ENCODE results near the gene GTSE1.

Gene GTSE1

DNA sequence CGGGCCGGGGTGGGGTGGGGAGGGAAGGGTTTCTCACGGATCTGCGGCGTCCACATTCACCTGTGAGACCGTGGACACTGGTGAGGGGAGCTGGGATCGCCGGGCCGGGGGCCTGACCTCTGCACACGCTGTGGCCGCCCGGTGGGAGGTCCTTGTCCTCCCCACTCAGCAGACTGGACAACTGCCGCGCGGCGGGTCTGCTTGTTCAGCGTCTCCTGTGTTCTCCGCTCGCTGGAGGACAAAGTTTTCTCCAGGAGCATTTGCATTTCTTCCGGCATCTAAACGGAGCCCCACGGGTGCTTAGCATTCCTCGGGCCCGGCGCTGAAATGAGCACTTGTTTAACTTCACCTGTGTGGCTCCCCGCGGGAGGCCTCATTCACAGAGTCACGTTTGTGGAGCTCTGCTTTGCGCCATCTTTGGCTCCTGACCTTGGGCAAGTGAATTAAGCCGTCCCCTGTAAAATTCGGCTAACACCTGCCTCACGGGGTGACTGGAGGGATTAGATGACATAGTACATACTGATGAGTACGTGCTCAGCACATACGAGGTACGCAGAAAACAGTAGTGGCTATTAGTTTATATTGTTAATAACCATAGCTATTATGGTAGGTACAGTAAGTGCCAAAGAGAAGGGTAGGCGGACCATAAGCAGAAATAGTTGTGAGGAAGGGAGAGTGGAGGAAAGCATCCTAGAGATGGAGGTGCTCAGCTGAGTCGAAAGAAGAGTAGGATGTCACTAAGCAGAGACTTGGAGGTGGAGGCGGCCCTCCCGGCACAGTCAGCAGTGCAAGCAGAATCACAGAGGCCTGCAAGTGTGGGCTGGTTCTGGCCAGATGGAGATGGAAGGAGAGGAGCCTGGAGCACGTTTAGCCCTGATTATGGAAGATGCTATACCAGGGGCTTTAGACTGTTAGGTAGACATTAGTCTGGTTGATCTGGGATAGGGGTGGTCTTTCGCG is 39.7 kb downstream of the GTSE1 start:
- Histone ChIP-seq H4K91ac (ENCODE audit: low read length) (no peak overlapping the region), H3K9ac (ENCODE audit: low read length) (peak overlapping the region; percentile 94), H3K4ac (ENCODE audit: low read depth in 1 of 2, low read length in 2 of 2) (peak overlapping the region in 1 of 2 experiments; percentile 64), H3K9me3 (ENCODE audit: control insufficient read depth, low read length) (no peaks in the 10 kb centered on the region), H2BK120ac (ENCODE audit: low read depth, low read length) (no peak overlapping the region), H3K4me2 (ENCODE audit: low read length, poor library complexity, severe bottlenecking) (peak overlapping the region; percentile 76), H3K79me1 (replicated peaks; ENCODE audit: low read length, poor library complexity, severe bottlenecking) (peaks cover 29% of the 10 kb centered on the region), H4K8ac (ENCODE audit: low read length) (no peak overlapping the region), H3K36me3 (ENCODE audit: control insufficient read depth in 1 of 2, insufficient read depth in 2 of 2, low read depth in 1 of 2, low read length in 2 of 2) (peaks cover 33 to 37% of the 10 kb centered on the region in 2 experiments), H2AK5ac (ENCODE audit: low read length, severe bottlenecking) (no peak overlapping the region), H3K18ac (ENCODE audit: low read depth in 1 of 2, low read length in 2 of 2) (no peak overlapping the region), H3K4me1 (ENCODE audit: control insufficient read depth, insufficient read depth, low read depth, low read length) (peaks cover 4% of the 10 kb centered on the region), H2AFZ (ENCODE audit: low read depth, low read length) (peak overlapping the region; percentile 91), H2BK15ac (ENCODE audit: low read depth, poor library complexity, severe bottlenecking) (no peak overlapping the region), H3K14ac (ENCODE audit: low read length in 2 of 2) (no peak overlapping the region), H2BK5ac (ENCODE audit: low read depth, low read length, poor library complexity, severe bottlenecking) (no peak overlapping the region), H3K27me3 (ENCODE audit: control insufficient read depth in 1 of 2, insufficient read depth in 1 of 2, low read length in 2 of 2) (no peaks in the 10 kb centered on the region), H2BK12ac (ENCODE audit: low read length in 2 of 2) (no peak overlapping the region), H3K4me3 (ENCODE audit: insufficient read depth in 1 of 2, low read depth in 1 of 2, low read length in 2 of 2) (peak overlapping the region; percentile 92 to 96), H3K23ac (ENCODE audit: low read length in 2 of 2) (no peak overlapping the region), H3K27ac (ENCODE audit: low read length, poor library complexity, severe bottlenecking) (no peak overlapping the region)
- DNase-seq, result peak; percentile 45
- 15% methylated on average over 38 of the region's 42 CpGs for WGBS

DNA sequence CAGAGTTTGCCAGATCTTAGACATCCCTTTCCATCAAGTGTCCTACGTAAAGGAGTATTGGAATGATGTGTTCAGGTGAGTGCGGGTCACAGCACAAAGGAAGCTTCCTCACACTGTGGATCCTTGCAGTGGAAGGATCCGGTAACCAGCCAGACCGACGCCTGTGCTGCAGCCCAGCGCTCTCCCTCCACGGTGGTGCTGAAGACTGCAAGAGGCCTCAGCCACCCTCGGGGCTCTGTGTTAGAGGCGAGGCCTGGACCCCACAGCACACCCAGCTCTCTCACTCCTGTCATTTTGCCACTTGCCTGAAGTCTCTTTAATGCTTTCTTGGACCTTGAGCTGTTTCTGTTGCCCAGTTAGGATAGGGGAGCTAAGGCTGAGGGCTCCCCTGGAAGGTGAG is 41.2 kb downstream of the GTSE1 start:
- Histone ChIP-seq H3K4me2 (ENCODE audit: low read length, poor library complexity, severe bottlenecking) (no peak overlapping the region), H3K18ac (ENCODE audit: low read depth in 1 of 2, low read length in 2 of 2) (no peak overlapping the region), H3K79me1 (replicated peaks; ENCODE audit: low read length, poor library complexity, severe bottlenecking) (peaks cover 35% of the 10 kb centered on the region), H3K9ac (ENCODE audit: low read length) (peak overlapping the region; percentile 94), H3K4me1 (ENCODE audit: control insufficient read depth, insufficient read depth, low read depth, low read length) (peaks cover 3% of the 10 kb centered on the region), H3K4me3 (ENCODE audit: insufficient read depth in 1 of 2, low read depth in 1 of 2, low read length in 2 of 2) (no peak overlapping the region), H2AK5ac (ENCODE audit: low read length, severe bottlenecking) (no peak overlapping the region), H3K23ac (ENCODE audit: low read length in 2 of 2) (no peak overlapping the region), H4K8ac (ENCODE audit: low read length) (no peak overlapping the region), H3K36me3 (ENCODE audit: control insufficient read depth in 1 of 2, insufficient read depth in 2 of 2, low read depth in 1 of 2, low read length in 2 of 2) (peaks cover 31 to 52% of the 10 kb centered on the region in 2 experiments), H2BK120ac (ENCODE audit: low read depth, low read length) (no peak overlapping the region), H2AFZ (ENCODE audit: low read depth, low read length) (no peak overlapping the region), H2BK12ac (ENCODE audit: low read length in 2 of 2) (no peak overlapping the region), H3K9me3 (ENCODE audit: control insufficient read depth, low read length) (no peaks in the 10 kb centered on the region), H3K4ac (ENCODE audit: low read depth in 1 of 2, low read length in 2 of 2) (no peak overlapping the region), H3K27ac (ENCODE audit: low read length, poor library complexity, severe bottlenecking) (no peak overlapping the region), H2BK5ac (ENCODE audit: low read depth, low read length, poor library complexity, severe bottlenecking) (no peak overlapping the region), H4K91ac (ENCODE audit: low read length) (no peak overlapping the region), H3K14ac (ENCODE audit: low read length in 2 of 2) (no peak overlapping the region), H3K27me3 (ENCODE audit: control insufficient read depth in 1 of 2, insufficient read depth in 1 of 2, low read length in 2 of 2) (no peaks in the 10 kb centered on the region), H2BK15ac (ENCODE audit: low read depth, poor library complexity, severe bottlenecking) (no peak overlapping the region)
- WGBS, result 97% methylated on average over 7 of the region's 9 CpGs
- DNase-seq, result no peak

DNA sequence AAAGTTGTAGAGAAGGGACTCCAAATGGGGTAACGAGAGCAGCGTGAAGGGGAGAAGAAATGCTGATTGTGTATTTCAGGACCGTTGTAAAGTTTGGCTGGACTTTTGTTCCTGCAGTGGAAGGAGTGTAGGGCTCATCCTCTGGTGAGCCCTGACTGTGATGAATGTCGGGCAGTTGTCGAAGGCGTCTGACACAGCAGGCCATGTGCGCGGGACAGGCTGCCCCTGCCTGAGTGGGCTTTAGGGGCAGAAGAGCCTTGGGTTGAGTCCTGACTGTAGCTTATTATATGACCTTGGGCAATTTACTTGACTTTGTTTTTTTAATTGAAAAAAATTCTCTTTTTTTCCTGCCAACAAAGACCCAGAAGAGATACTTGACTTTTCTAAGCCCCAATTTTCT is 42.0 kb downstream of the GTSE1 start:
- Histone ChIP-seq H2BK120ac (ENCODE audit: low read depth, low read length) (no peak overlapping the region), H3K9me3 (ENCODE audit: control insufficient read depth, low read length) (no peaks in the 10 kb centered on the region), H2BK5ac (ENCODE audit: low read depth, low read length, poor library complexity, severe bottlenecking) (no peak overlapping the region), H3K23ac (ENCODE audit: low read length in 2 of 2) (no peak overlapping the region), H4K8ac (ENCODE audit: low read length) (no peak overlapping the region), H2BK12ac (ENCODE audit: low read length in 2 of 2) (no peak overlapping the region), H3K4me1 (ENCODE audit: control insufficient read depth, insufficient read depth, low read depth, low read length) (peaks cover 3% of the 10 kb centered on the region), H2AFZ (ENCODE audit: low read depth, low read length) (no peak overlapping the region), H3K79me1 (replicated peaks; ENCODE audit: low read length, poor library complexity, severe bottlenecking) (peaks cover 37% of the 10 kb centered on the region), H2AK5ac (ENCODE audit: low read length, severe bottlenecking) (no peak overlapping the region), H3K9ac (ENCODE audit: low read length) (no peak overlapping the region), H3K18ac (ENCODE audit: low read depth in 1 of 2, low read length in 2 of 2) (no peak overlapping the region), H4K91ac (ENCODE audit: low read length) (no peak overlapping the region), H3K4ac (ENCODE audit: low read depth in 1 of 2, low read length in 2 of 2) (no peak overlapping the region), H3K27me3 (ENCODE audit: control insufficient read depth in 1 of 2, insufficient read depth in 1 of 2, low read length in 2 of 2) (no peaks in the 10 kb centered on the region), H3K4me3 (ENCODE audit: insufficient read depth in 1 of 2, low read depth in 1 of 2, low read length in 2 of 2) (no peak overlapping the region), H3K36me3 (ENCODE audit: control insufficient read depth in 1 of 2, insufficient read depth in 2 of 2, low read depth in 1 of 2, low read length in 2 of 2) (peaks cover 34 to 59% of the 10 kb centered on the region in 2 experiments), H2BK15ac (ENCODE audit: low read depth, poor library complexity, severe bottlenecking) (no peak overlapping the region), H3K27ac (ENCODE audit: low read length, poor library complexity, severe bottlenecking) (no peak overlapping the region), H3K14ac (ENCODE audit: low read length in 2 of 2) (no peak overlapping the region), H3K4me2 (ENCODE audit: low read length, poor library complexity, severe bottlenecking) (no peak overlapping the region)
- 98% methylated on average over 8 of the region's 8 CpGs for WGBS
- no peak for DNase-seq

DNA sequence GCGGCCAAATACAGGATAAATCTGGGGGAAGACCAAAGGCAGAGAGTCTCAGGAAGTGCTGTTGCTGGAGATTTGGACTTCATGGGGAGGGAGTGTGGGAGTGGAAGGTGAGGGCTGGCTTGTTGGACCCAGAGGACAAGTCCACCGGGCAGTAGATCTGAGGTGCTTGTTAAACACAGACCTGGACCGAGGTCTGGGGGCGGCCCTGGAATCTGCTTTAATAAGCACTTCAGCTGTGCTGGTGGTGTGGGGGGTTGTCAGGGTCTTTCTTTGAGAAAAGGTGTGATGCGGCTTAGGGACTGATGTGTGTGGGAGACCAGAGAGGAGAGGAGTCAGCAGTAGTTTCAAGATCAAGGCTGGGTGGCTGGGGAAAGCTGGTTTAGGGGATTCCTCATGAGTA is 43.3 kb downstream of the GTSE1 start:
- Histone ChIP-seq H3K18ac (ENCODE audit: low read depth in 1 of 2, low read length in 2 of 2) (no peak overlapping the region), H3K14ac (ENCODE audit: low read length in 2 of 2) (no peak overlapping the region), H3K4me1 (ENCODE audit: control insufficient read depth, insufficient read depth, low read depth, low read length) (peaks cover 3% of the 10 kb centered on the region), H4K91ac (ENCODE audit: low read length) (no peak overlapping the region), H3K27me3 (ENCODE audit: control insufficient read depth in 1 of 2, insufficient read depth in 1 of 2, low read length in 2 of 2) (no peaks in the 10 kb centered on the region), H3K4me3 (ENCODE audit: insufficient read depth in 1 of 2, low read depth in 1 of 2, low read length in 2 of 2) (no peak overlapping the region), H3K27ac (ENCODE audit: low read length, poor library complexity, severe bottlenecking) (no peak overlapping the region), H2AK5ac (ENCODE audit: low read length, severe bottlenecking) (no peak overlapping the region), H2BK5ac (ENCODE audit: low read depth, low read length, poor library complexity, severe bottlenecking) (no peak overlapping the region), H3K9me3 (ENCODE audit: control insufficient read depth, low read length) (no peaks in the 10 kb centered on the region), H3K23ac (ENCODE audit: low read length in 2 of 2) (no peak overlapping the region), H3K4me2 (ENCODE audit: low read length, poor library complexity, severe bottlenecking) (no peak overlapping the region), H4K8ac (ENCODE audit: low read length) (no peak overlapping the region), H3K9ac (ENCODE audit: low read length) (no peak overlapping the region), H2BK120ac (ENCODE audit: low read depth, low read length) (no peak overlapping the region), H2AFZ (ENCODE audit: low read depth, low read length) (no peak overlapping the region), H2BK15ac (ENCODE audit: low read depth, poor library complexity, severe bottlenecking) (no peak overlapping the region), H3K4ac (ENCODE audit: low read depth in 1 of 2, low read length in 2 of 2) (no peak overlapping the region), H2BK12ac (ENCODE audit: low read length in 2 of 2) (no peak overlapping the region), H3K79me1 (replicated peaks; ENCODE audit: low read length, poor library complexity, severe bottlenecking) (peaks cover 47% of the 10 kb centered on the region), H3K36me3 (ENCODE audit: control insufficient read depth in 1 of 2, insufficient read depth in 2 of 2, low read depth in 1 of 2, low read length in 2 of 2) (peaks cover 43 to 73% of the 10 kb centered on the region in 2 experiments)
- no peak for DNase-seq
- 96% methylated on average over 5 of the region's 5 CpGs for WGBS
